Endothelial cell of hepatic sinusoid (primary cell): ENCODE results near the gene STRA8.
"Not testable (repeated sequence)": the region's sequence is repeated elsewhere in the genome, so short reads cannot be mapped to it uniquely, and the experiment has no call there.

Experiments
- in situ Hi-C: cut with HindIII; loops from 2 replicates; pipeline ENCODE4 v1.10.0; 2017; ENCODE audit warnings: low sequenced_read_pairs

STRA8 gene

DNA sequence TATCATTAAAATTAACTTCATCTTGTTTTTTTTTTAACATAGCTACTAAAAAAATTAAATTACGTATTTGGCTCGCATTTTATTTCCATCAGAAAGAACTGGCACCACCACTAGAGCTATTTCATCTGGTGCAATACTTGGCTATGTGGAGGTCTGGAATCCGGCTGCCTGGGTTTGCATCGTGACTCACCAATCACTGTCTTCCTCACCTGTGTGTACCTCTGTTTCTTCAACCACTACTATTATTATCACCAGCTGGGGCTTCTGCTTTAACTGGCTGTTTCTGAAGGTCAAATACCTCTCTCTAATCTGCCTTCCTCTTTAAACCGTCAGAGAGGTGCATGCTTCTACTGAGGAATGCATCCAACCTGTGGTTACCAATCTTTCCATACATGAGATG lies 28.8 kb upstream of the STRA8 start:
- in situ Hi-C loops: no loop called here

DNA sequence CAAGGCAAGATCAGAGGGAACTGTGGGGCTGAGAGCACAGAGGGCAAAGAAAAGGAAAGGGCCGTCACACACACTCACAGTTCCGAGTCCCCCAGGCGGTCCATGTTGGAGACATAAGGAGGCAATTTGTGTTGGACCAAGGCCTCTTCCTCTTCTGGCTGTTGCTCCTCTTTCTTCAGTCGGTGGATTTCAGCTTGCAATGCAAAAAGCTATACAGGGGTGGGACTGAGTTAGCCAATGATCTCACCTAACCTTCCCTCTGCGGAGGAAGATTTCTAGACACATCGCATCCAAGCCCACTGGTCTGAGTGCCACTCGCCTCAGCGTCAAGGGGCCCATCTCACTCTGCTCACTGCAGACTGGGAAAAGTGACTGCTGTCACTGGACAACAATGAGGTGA lies 27.8 kb upstream of the STRA8 start:
- in situ Hi-C loops: no loop called here

DNA sequence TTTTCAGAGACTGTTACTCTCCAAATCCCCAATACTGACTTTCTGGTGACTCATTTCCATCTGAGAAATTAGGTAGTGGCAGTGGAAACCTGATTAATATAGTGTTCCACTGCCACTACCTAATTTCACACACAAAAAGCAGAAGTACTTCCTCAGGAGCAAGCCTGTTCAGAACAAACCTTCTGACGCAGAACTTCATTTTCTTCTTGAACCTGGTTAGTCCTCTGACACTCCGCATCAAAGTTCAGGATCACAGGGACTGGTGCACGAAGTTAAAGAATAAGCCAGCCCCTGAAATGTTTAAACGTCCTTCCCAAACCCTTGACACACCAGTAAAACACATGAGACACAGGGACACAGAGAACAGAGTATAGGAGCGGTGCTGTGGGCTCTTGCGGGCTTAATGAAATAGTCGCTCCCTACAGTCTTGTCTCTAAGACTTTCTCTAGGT lies 26.7 kb upstream of the STRA8 start:
- in situ Hi-C loops: no loop called here

DNA sequence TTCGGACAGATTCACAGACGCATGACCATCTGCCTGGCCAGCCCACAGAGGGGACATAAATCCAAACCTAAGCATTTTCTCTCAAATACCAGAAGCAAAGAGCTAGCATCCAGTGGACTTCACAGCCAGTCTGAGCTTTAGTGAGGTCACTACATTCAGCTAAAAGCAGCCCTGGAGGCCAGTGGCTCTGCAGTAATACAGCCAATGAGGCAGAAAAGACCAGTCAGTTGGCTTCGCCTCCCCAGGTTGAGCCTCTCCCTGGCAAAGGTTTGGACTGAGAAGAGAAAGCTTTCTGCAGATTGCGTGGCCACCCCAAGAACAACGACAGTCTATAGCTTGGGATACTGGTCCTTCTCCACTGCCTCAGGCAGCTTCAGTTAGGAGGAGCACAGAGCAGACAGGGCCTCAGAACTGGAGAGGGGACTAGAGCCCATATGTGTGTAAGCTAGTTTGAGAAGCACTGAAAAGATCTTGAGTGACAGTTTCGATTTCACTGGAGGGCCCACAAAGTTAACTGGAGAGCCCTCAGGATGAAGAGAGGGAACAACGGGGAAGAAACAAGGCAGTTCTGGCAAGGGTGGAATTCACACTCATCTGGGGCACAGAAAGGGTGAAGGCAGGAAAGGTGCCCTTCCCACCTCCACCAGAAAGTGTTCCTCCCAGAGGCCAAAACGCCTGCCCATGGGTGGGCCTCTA lies 26.1 kb upstream of the STRA8 start:
- in situ Hi-C loops: no loop called here

DNA sequence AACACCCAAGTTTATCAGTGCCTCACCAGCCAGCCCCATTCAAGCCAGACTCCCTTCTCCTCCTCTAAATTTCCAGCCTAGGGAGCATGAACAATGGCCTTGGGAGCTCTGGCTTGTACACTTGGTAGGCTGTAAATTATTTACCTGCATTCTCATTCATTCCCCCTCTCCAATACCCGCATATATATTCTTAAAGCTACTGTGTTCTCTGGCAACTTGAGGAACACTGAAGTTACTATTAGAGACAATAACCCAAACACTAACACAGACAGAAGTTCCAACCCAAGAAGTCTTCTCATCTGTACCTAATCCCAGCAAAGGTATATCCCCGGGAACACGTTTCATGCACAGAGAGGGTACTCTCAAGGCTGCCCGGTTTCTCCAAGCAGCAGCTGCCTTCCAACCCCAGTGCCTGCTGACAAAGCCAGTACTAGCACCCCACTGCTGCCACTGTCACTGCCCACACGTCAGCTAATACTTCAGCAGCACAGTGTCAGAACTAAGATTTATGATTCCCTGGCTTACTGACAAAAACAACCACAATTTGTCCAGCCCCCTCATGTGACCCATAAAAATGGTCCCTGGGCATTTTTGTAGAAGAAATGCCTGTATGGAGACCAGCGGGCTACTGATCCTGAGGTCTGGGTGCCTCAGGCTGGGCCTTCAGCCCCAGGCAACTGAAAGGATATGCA lies 25.4 kb upstream of the STRA8 start:
- in situ Hi-C loops: no loop called here

DNA sequence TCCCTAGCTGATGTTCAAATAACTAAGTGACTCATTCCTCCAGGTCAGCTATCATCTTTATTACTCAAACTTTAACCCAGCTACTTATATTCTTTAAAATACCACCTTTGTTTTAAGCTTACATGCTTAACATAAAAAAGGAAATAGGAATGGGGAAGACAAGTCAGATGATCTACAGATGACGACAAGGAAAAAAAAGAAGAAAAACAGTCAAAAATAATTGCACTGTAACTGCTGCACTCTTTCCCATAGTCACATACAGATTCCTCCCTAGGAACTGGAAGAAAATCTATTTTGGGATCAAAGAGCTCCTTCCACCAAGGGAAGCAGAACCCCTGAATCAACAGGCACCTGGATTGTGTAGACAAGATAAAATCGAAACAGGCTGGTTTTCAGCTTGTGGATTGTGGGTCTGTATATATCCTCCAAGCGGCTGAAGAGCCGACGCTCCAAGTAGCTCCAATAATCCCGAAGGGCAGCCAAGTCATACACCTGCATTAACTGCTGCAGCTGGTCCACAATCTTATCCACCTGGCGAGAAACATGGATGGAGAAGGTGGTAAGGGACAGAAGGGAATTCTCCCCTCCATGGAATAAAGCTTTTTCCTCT lies 24.3 kb upstream of the STRA8 start:
- in situ Hi-C loops: no loop called here

DNA sequence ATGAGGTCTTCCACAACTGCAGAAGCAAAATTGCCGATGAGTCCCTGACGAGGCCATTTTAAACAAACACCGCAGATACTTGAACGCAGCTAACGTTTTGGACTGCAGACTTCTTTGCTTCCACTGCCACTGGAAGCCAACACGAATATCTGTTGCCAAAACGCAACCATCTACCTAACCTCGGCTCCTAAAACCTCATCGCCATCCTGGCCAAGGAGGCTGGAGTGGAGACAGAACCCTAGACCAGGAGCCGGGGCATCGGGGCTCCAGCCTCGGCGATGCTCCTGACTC lies 22.8 kb upstream of the STRA8 start:
- in situ Hi-C loops: no loop called here

DNA sequence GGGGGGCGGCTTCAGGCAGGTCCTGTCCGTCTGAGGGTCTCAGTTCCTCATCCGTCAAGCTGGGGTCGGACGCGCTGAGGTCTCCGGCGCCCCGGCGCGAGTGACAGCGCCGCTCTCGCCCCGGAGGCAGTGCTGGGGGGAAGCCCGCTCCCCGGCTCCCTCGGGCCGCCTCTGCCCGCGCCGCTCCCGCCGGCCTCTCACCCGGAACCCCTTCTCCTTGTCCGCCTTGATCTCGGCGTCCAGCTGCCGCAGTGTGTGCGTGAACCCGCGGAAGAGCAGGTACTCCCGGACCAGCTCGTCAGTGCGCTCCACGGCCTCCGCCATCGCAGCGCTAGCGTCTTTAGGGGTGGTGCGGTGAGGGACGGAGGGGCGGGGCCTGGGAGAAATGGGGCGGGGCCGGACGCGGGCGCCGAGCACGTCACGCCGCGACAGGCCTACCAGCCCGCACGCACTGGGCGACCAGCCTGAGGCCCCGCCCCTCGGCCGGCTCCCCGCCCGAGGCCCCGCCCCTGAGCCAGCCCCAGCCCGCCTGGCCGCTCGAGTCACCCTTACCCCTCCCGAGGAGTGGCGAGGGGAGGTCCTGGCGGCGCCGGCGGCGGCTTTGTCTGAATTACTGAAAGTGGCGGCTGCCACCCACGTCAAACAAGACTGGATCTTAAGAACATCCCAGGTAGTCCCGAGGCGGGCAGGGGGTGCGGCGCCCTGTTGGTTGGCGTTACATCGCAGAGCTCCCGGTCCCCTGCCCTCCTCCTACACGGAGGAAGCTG lies 22.3 kb upstream of the STRA8 start, which contains the start of gene WDR91:
Gene WDR91 (minus strand): TSS at position 348 of the 767 bp plus-strand sequence. CDS start 24 bp downstream, at position 324.
- in situ Hi-C loops: no loop called here

DNA sequence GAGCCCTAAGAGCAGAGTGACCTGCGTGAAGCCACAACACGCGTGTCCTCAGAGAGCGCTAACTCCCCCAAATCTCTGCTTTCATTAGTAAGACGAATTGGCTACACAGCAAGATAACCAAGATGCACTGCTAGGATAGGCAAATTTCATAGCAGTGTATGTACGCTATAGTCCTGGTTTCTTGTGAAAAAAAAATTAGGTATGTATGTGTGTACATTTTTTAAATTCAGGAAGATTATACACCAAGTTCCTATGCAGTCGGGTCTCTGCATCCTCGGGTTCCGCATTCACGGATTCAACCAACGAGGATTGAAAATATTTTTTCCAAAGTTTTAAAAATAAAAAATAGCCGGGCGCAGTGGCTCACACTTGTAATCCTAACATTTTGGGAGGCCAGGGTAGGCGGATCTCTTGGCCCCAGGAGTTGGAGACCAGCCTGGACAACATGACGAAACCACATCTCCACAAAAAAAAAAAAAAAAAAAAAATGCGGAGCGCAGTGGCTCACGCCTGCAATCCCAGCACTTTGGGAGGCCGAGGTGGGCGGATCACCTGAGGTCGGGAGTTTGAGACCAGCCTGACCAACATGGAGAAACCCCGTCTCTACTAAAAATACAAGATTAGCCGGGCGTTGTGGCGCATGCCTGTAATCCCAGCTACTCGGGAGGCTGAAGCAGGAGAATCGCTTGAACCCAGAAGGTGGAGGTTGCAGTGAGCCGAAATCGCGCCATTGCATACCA lies 21.5 kb upstream of the STRA8 start:
- in situ Hi-C loops: not testable (repeated sequence)

DNA sequence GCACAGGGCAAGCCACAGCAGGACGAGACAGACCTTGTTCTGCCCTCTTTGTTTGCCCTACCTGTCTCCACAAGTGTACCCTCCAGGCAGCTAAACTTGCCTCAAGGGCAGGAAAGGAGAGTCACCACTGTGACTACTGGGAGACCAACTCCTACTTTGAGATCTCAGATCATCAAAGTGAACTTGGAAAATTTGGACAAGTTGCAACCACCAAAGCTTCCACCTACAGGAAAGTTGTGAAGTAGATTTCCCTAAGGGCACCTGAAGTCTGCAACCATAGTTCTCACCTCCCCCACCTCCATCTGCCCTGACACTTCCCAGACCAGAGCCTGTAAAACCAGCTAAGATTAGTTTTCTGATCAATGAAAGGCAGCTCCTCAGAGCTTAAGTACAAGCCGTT lies 19.8 kb upstream of the STRA8 start:
- in situ Hi-C loops: no loop called here

DNA sequence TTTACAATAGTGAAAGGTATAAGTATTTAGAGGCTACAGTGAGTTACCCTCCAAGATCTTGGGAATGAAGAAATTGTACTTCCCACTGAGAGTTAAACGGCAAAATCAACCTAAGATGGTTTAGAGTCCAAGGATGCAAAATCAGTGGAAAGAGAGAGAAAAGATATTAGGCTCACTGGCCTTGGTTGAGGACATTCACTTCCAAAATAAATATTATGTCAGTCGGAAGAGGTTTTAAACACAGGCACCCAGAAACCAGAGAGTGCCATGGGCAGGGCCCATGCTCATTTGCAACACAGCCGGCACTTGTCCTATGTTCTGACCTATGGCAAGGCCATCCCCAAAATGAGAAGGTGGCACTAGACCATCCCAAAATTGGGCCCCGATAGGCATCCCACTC lies 18.5 kb upstream of the STRA8 start:
- in situ Hi-C loops: no loop called here

DNA sequence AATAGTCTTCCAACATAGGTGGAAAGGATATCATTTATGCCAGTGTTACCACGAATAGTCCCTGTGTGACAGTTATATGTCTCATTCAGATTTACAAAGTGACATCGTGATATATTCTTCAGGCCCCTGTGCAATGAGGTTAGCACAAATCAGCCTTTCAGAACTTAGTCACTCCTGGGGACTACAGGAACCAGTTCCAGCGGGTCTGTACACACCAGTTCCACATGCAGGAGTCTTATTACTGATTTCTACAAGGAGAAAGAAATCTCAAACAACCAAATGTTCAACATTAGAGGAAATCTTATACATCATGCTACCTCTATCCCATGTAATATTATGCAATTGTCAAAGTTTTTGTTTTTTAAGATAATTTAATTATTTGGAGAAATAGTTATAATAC lies 17.9 kb upstream of the STRA8 start:
- in situ Hi-C loops: no loop called here

DNA sequence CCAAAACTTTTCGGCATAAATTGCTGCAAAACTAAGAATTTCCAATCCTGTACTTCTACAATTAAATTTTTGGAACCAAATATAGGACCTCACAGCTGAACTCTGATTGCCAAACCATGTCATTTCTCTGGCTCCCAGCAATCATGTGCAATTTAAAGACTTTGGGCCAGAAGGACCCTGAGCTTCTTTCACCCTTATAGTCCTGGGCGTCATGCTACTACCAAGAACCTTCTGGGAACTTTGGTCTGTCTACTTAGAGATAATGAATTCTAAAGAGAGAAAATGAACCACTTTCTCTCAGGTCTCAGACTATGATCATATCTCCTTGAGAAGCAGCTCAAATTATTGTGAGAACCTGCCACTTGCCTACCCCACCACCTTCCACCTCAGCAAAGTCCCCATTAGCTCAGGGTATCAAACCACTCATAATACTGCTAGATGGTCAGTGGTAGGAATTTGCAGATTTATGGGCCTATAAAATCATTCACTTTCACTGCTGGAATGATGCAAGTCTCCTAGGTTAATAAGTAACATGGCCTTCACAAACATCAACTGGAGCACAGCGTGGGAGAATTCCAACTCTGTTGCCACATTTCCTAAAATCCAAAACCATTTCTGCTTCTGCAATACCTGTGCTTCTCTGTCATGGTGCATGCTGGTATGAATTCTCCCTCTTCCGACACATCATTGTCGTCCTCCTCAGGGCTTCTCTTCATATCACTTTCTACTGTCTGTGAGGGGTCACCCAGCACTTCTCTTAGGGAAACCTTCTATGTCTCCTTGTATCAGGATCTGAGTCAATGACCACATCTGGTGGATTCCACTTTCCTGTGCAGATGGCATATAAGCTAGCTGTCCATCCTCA lies 15.8 kb upstream of the STRA8 start:
- in situ Hi-C loops: no loop called here

DNA sequence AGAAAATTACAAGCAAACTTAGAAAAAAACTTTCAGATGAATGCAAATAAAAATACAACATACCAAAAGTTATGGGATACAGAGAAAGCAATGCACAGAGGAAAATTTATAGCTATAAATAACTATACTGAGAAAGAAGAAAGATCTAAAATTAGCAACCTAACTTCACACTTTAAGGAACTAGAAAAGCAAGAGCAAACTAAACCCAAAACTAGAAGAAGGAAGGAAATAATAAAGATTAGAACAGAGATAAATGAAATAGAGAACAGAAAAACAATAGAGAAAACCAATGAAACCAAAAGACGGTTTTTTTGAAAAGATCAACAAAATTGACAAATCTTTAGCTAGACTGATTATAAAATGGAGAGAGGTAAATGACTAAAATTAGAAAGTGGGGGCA lies 9.6 kb upstream of the STRA8 start:
- in situ Hi-C loops: no loop called here

DNA sequence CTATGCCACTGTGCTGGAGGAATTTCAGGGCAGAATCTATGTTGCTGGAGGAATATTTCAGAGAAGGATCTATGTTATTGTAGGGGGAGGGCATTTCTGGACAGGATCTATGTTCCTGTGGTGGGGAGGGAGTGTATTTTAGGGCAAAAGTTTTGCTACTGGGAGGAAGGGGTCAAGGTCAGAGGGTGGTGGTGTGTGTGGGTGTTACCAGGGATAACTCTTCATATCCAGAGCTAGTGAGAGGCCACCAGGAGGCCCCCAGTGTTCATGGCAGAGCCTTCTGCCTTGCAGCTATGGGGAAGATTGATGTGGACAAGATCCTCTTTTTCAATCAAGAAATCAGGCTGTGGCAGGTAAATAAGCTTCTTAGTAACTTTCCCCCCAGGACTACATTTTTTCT lies 2.0 kb upstream of the STRA8 start:
- in situ Hi-C loops: no loop called here

DNA sequence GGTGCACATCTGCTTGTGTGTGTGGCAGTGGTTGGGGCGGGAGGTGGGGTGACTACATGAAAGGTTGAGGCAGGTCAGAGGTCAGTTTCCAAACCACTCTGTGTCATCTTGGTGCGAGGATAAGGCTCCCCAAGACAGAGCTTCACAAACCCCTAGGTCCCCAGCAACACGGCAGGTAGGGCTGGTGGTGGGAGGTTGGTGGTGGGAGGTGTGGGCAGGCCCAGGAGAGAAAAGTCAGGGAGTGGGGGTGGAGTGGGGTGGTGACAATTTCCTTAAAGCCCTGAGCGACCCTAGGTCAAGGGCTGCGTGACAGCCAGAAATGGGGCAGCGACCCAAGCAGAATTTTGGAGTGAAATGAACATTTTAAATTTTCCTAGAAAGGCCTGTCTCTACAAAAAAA lies 1.6 kb upstream of the STRA8 start:
- in situ Hi-C loops: no loop called here

DNA sequence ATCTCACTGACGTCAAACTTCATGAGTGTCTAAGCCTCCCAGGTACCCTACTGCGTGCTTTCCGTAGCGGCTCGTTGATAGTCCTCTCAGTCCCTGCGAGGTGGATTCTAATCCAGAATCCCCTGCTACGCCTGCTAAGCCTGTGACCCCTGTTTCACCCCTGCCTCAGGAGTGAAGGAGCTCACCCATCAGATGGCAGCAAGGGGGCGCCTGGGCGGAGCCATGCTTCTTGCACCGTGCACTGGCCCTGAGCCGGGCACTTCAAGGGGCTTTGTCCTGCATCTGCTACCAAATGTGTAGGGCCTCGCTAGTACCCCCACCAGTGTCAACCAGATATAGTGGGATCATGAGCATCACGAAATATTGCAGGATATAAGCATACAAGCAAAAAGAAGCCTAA lies 918 bp upstream of the STRA8 start:
- in situ Hi-C loops: no loop called here

DNA sequence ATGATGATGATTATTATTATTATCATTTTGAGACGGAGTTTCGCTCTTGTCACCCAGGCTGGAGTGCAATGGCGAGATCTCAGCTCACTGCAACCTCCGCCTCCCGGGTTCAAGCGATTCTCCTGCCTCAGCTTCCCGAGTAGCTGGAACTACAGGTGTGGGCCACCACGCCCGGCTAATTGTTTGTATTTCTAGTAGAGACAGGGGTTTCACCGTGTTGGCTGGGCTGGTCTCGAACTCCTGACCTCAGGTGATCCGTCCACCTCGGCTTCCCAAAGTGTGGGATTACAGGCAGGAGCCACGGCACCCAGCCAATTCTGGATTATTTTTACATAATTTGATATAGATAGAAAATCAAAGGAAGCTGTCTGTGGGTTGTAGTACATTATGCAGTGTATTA lies 457 bp downstream of the STRA8 start:
- in situ Hi-C loops: not testable (repeated sequence)

DNA sequence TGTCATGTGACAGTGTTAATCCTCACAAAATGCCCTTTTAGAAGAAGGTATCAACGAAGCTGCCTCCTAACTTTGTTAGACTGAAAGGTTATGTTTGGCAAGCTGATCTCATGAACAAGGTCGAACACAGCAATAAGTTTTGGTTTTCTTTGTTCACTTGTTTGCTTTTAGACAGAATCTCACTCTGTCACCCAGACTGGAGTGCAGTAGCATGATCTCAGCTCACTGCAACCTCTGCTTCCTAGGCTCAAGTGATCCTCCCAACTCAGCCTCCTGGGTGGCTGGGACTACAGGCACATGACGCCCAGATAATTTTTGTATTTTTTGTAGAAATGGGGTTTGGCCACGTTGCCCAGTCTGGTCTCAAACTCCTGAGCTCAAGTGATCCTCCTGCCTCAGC lies 1.1 kb downstream of the STRA8 start:
- in situ Hi-C loops: no loop called here

DNA sequence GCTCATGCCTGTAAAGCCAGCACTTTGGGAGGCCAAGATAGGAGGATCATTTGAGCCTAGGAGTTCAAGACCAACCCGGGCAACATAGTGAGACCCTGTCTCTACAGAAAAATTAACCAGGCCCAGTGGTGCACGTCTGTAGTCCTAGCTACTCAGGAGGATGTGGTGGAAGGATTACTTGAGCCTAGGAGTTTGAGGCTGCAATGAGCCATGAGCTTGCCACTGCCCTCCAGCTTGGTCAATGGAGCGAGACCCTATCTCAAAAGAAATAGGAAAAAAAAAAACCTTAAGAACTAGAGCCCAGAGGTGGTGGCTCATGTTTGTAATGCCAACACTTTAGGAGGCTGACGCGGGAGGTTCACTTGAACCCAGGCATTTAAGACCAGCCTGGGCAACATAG lies 2.2 kb downstream of the STRA8 start:
- in situ Hi-C loops: no loop called here
